HFFc6 (cell line): ENCODE measurements around the gene TMEM52B. TPM values are rescaled to one million over a fixed set of nuclear protein-coding genes. Genes with fewer than 3 reads are reported as not detected.

ENCODE experiments used
- DNase-seq: peaks from one replicate; pipeline ENCODE4 v3.0.0-alpha.2; 2018
- H3K27ac Mint-ChIP-seq: 2 replicates; pipeline ENCODE4 v1.8.0; 2020; ENCODE audit warnings: mild to moderate bottlenecking, mixed read lengths
- H3K27me3 Mint-ChIP-seq: 2 replicates; pipeline ENCODE4 v1.8.0; 2021; ENCODE audit warnings: mild to moderate bottlenecking, moderate library complexity, mixed read lengths; ENCODE audit not compliant: insufficient read depth
- H3K36me3 Mint-ChIP-seq: 2 replicates; pipeline ENCODE4 v1.8.0; 2021; ENCODE audit warnings: low read depth, mixed read lengths
- H3K4me1 Mint-ChIP-seq: 2 replicates; pipeline ENCODE4 v1.8.0; 2020; ENCODE audit warnings: low read depth, mixed read lengths
- H3K4me3 Mint-ChIP-seq: 2 replicates; pipeline ENCODE4 v1.8.0; 2020; ENCODE audit warnings: mild to moderate bottlenecking, moderate library complexity, mixed read lengths
- H3K9me3 Mint-ChIP-seq: 2 replicates; pipeline ENCODE4 v1.8.0; 2020; ENCODE audit warnings: mild to moderate bottlenecking, mixed read lengths
- CTCF ChIP-seq: fragments of 200-600 bp; sonication (generic); IDR thresholded peaks from 2 replicates; pipeline ENCODE4 v1.5.0; 2021; ENCODE audit warnings: antibody characterized with exemption, mild to moderate bottlenecking
- total RNA-seq, 6 experiments: library from RNA; stranded (reverse); fragmentation: NEBNext Ultra II Directional; extraction: Animal tissue kit (Norgen Biotek cat#: 25700); gene quantifications; 2 replicates in 1 of 6; 3 replicates in 5 of 6; pipeline ENCODE4 v1.2.3, GENCODE V29; 2021

TMEM52B gene
- total RNA-seq, 6 experiments from 2014 or later: 0.74 to 2.3 (median 1.1) TPM

- Mint-ChIP-seq H3K4me3 (no peak overlapping the region), H3K36me3 (peaks cover 18% of the 10 kb centered on the region), H3K9me3 (peaks cover 21% of the 10 kb centered on the region), H3K4me1 (peaks cover 17% of the 10 kb centered on the region), H3K27me3 (no peaks in the 10 kb centered on the region; the same call in 1 of the 2 replicates), H3K27ac (no peak overlapping the region)
- TF ChIP-seq CTCF: no peak
- no peak for DNase-seq
Observed at GRCh38 chr12:10238526-10238925, 59.7 kb downstream of the TMEM52B start.

- Mint-ChIP-seq H3K4me1 (peaks cover 23% of the 10 kb centered on the region), H3K9me3 (no peaks in the 10 kb centered on the region), H3K27ac (no peak overlapping the region), H3K27me3 (no peaks in the 10 kb centered on the region), H3K4me3 (no peak overlapping the region), H3K36me3 (no peaks in the 10 kb centered on the region)
- DNase-seq: no peak
- TF ChIP-seq CTCF: no peak
Observed at GRCh38 chr12:10241290-10241689, 62.5 kb downstream of the TMEM52B start.

Other genes with a start within 250 kb of the TMEM52B start
- gene CLEC2A, start 246.7 kb upstream of the TMEM52B start, total RNA-seq: not detected
- gene CLEC12A, start 207.6 kb upstream of the TMEM52B start, total RNA-seq: not detected
- gene CLEC1B, start 179.9 kb upstream of the TMEM52B start, total RNA-seq: not detected
- gene CLEC12B, start 168.4 kb upstream of the TMEM52B start, total RNA-seq: under 1 TPM; 0.24 to 0.40 (median 0.36) TPM
- not detected for gene CLEC9A, start 148.3 kb upstream of the TMEM52B start, total RNA-seq
- 1 to 10 TPM in 1 of 6 experiments, under 1 TPM in 5; 0.14 to 1.2 (median 0.71) TPM for gene CLEC1A, start 80.0 kb upstream of the TMEM52B start, total RNA-seq
- gene CLEC7A, start 48.8 kb upstream of the TMEM52B start, total RNA-seq: not detected
- 10 to 100 TPM; 30.3 to 53.6 (median 40.0) TPM for gene OLR1, start 6.9 kb upstream of the TMEM52B start, total RNA-seq
- gene GABARAPL1, start 33.8 kb downstream of the TMEM52B start, total RNA-seq: 100 to 1,000 TPM; 152 to 231 (median 162) TPM
- under 1 TPM; 0.14 to 0.78 (median 0.28) TPM for gene KLRD1, start 128.8 kb downstream of the TMEM52B start, total RNA-seq
- not detected for gene KLRK1, start 211.0 kb downstream of the TMEM52B start, total RNA-seq
- gene KLRC4, start 230.7 kb downstream of the TMEM52B start, total RNA-seq: not detected
- not detected for gene KLRC3, start 241.6 kb downstream of the TMEM52B start, total RNA-seq